PC-3 (cell line): Measurements from ENCODE around the gene ANAPC15. TPM values are rescaled to one million over a fixed set of nuclear protein-coding genes. Genes with fewer than 3 reads are reported as not detected.

Source experiments
- ATAC-seq: fragments of 200-7000 bp; cut with Tn5 transposase; 2 replicates; pipeline ENCODE4 v1.9.1; 2020; ENCODE audit warnings: mild to moderate bottlenecking, moderate library complexity
- BruUV-seq: library from RNA; stranded (reverse); fragments of 400-500 nt; replicated peaks from 2 replicates; lab custom pipeline; 2021; lab: Mats Ljungman, UMichigan
- CTCF ChIA-PET: fragments of 300-600 bp; sonication (Branson Sonifier 250); formaldehyde crosslinking; loops from one replicate; lab custom pipeline; 2022; ENCODE audit warnings: antibody characterized with exemption; lab: Charles Lee
- POLR2A ChIA-PET: fragments of 300-600 bp; sonication (Branson Sonifier 250); formaldehyde crosslinking; loops from one replicate; lab custom pipeline; 2022; ENCODE audit warnings: antibody characterized with exemption; ENCODE audit not compliant: unreplicated experiment; lab: Charles Lee
- DNase-seq: peaks from one replicate; pipeline ENCODE4 v3.0.0-alpha.2; 2015
- H2AFZ ChIP-seq: fragments of 300-600 bp; sonication (generic); 2 replicates; pipeline ENCODE4 v1.6.0; 2016; ENCODE audit warnings: antibody characterized with exemption, low read length
- H3F3A ChIP-seq: fragments of 300-600 bp; sonication (generic); one replicate; pipeline ENCODE4 v1.6.0; 2017; ENCODE audit warnings: antibody characterized with exemption, low read length, control low read depth, mild to moderate bottlenecking; ENCODE audit not compliant: unreplicated experiment
- H3K27ac ChIP-seq: fragments of 300-600 bp; sonication (generic); 2 replicates; pipeline ENCODE4 v1.5.1; 2016; ENCODE audit warnings: mild to moderate bottlenecking, low read length
- H3K27me3 ChIP-seq: fragments of 300-600 bp; sonication (generic); 2 replicates; pipeline ENCODE4 v1.6.1; 2016; ENCODE audit warnings: low read length, mixed read lengths
- H3K36me3 ChIP-seq: fragments of 300-600 bp; sonication (generic); 2 replicates; pipeline ENCODE4 v1.6.1; 2016; ENCODE audit warnings: low read depth, mixed run types, low read length, mixed read lengths
- H3K4me1 ChIP-seq: fragments of 300-600 bp; sonication (generic); 2 replicates; pipeline ENCODE4 v1.5.1; 2016; ENCODE audit warnings: low read length; ENCODE audit not compliant: insufficient read depth
- H3K4me2 ChIP-seq: fragments of 300-600 bp; sonication (generic); 2 replicates; pipeline ENCODE4 v1.6.0; 2016; ENCODE audit warnings: low read length
- H3K4me3 ChIP-seq: fragments of 300-600 bp; sonication (generic); 2 replicates; pipeline ENCODE4 v1.5.1; 2016; ENCODE audit warnings: mild to moderate bottlenecking, low read length, mixed read lengths
- H3K79me2 ChIP-seq: fragments of 300-600 bp; sonication (generic); 2 replicates; pipeline ENCODE4 v1.6.1; 2017; ENCODE audit warnings: low read length, mixed read lengths
- H3K9ac ChIP-seq: fragments of 300-600 bp; sonication (generic); 2 replicates; pipeline ENCODE4 v1.6.0; 2016; ENCODE audit warnings: mild to moderate bottlenecking, low read length
- H3K9me2 ChIP-seq: fragments of 300-600 bp; sonication (generic); replicated peaks from 2 replicates; pipeline ENCODE4 v1.6.1; 2016; ENCODE audit warnings: mixed run types, low read length, mixed read lengths
- H3K9me3 ChIP-seq: fragments of 300-600 bp; sonication (generic); 2 replicates; pipeline ENCODE4 v1.6.1; 2016; ENCODE audit warnings: low read length, mixed read lengths
- H4K20me1 ChIP-seq: fragments of 300-600 bp; sonication (generic); 2 replicates; pipeline ENCODE4 v1.6.1; 2016; ENCODE audit warnings: low read length, mixed read lengths
- CTCF ChIP-seq: fragments of 300-600 bp; sonication (generic); conservative IDR thresholded peaks from 2 replicates; pipeline ENCODE4 v1.5.1; 2017; ENCODE audit warnings: antibody characterized with exemption, low read depth, mild to moderate bottlenecking, low read length
- EZH2 ChIP-seq: fragments of 300-600 bp; sonication (generic); IDR thresholded peaks from one replicate; pipeline ENCODE4 v1.6.1; 2017; ENCODE audit warnings: antibody characterized with exemption, mild to moderate bottlenecking, low read length; ENCODE audit not compliant: unreplicated experiment
- EZH2phosphoT487 ChIP-seq: fragments of 300-600 bp; sonication (generic); IDR thresholded peaks from 2 replicates; pipeline ENCODE4 v1.6.1; 2018; ENCODE audit warnings: mild to moderate bottlenecking, antibody characterized with exemption, low read length, borderline replicate concordance
- intact Hi-C: fragments of 100-400 bp; cut with micrococcal nuclease; formaldehyde crosslinking; loops from 2 replicates; pipeline ENCODE4 v1.9.0; 2023
- microRNA-seq: library from miRNA; unstranded; fragments of <30 nt; microRNA quantifications from one replicate; pipeline ENCODE4 v1.1.0, GENCODE V29; 2020; ENCODE audit not compliant: unreplicated experiment
- total RNA-seq: library from RNA; depleted of rRNA; stranded (reverse); fragments of >200 nt; gene quantifications from 2 replicates; pipeline ENCODE4 v1.2.3, GENCODE V29; 2014; rRNA removed

Gene ANAPC15
- total RNA-seq, 1 experiment from 2014 or later = 65.4 TPM

- CTCF ChIA-PET = no interaction called here
- no peak for ATAC-seq
- no peak overlapping the region for H2AFZ ChIP-seq
- H3K79me2 ChIP-seq = peaks cover 75% of the 10 kb centered on the region
- H3K27ac ChIP-seq = no peak overlapping the region
- no peaks in the 10 kb centered on the region for H3K9me2 ChIP-seq
- H3F3A ChIP-seq = no peaks in the 10 kb centered on the region
- no peak overlapping the region for H3K9ac ChIP-seq
- H4K20me1 ChIP-seq = peaks cover 17% of the 10 kb centered on the region; the same call in 1 of the 2 replicates
- POLR2A ChIA-PET = no interaction called here
- H3K4me1 ChIP-seq = peaks cover 28% of the 10 kb centered on the region
- no TSS peak for BruUV-seq
- no peaks in the 10 kb centered on the region for H3K9me3 ChIP-seq
- TF ChIP-seq EZH2 = no peak
- TF ChIP-seq EZH2phosphoT487 = no peak
- no peak for TF ChIP-seq CTCF
- no peak overlapping the region for H3K4me2 ChIP-seq
- peaks cover 33% of the 10 kb centered on the region; the same call in 1 of the 2 replicates for H3K36me3 ChIP-seq
- intact Hi-C loops = no loop called here
- no peaks in the 10 kb centered on the region for H3K27me3 ChIP-seq
- H3K4me3 ChIP-seq = no peak overlapping the region
- no peak for DNase-seq
Measured at GRCh38 chr11:72066855-72067254, 45.6 kb downstream of the ANAPC15 start.

- Histone ChIP-seq H3K36me3 (peaks cover 22% of the 10 kb centered on the region; the same call in 1 of the 2 replicates), H4K20me1 (0 out of 2 replicates have a peak, but pooled peaks cover 3% of the 10 kb centered on the region), H3F3A (no peaks in the 10 kb centered on the region), H3K4me1 (no peaks in the 10 kb centered on the region), H2AFZ (no peak overlapping the region), H3K27ac (no peak overlapping the region), H3K9ac (no peak overlapping the region), H3K9me3 (no peaks in the 10 kb centered on the region), H3K27me3 (no peaks in the 10 kb centered on the region), H3K9me2 (no peaks in the 10 kb centered on the region), H3K4me3 (no peak overlapping the region), H3K4me2 (no peak overlapping the region), H3K79me2 (peaks cover 46% of the 10 kb centered on the region)
- ChIA-PET CTCF (no interaction called here), POLR2A (no interaction called here)
- intact Hi-C loops = no loop called here
- TF ChIP-seq EZH2 = no peak
- TF ChIP-seq EZH2phosphoT487 = no peak
- TF ChIP-seq CTCF = no peak
- BruUV-seq = no TSS peak
- ATAC-seq = no peak
- DNase-seq = no peak
Measured at GRCh38 chr11:72061739-72062396, 50.6 kb downstream of the ANAPC15 start.

Small RNA genes within 50 kb of the gene (microRNA-seq; reads per million reads assigned to microRNA genes)
- gene MIR3165 = not detected

Other genes with a start within 250 kb of the ANAPC15 start
- not detected in 2 replicates for gene DEFB131B, start 234.2 kb downstream of the ANAPC15 start, total RNA-seq
- gene XNDC1N, start 184.1 kb downstream of the ANAPC15 start, total RNA-seq = 5.0 and 14.0 TPM in 2 replicates
- 37.3 and 40.2 TPM in 2 replicates for gene RNF121, start 183.6 kb downstream of the ANAPC15 start, total RNA-seq
- gene IL18BP, start 113.8 kb downstream of the ANAPC15 start, total RNA-seq = 6.5 and 7.2 TPM in 2 replicates
- gene NUMA1, start 32.2 kb downstream of the ANAPC15 start, total RNA-seq = 145 and 202 TPM in 2 replicates
- 5.8 and 6.6 TPM in 2 replicates for gene LRRC51, start 31.8 kb downstream of the ANAPC15 start, total RNA-seq
- gene LAMTOR1, start 9.4 kb downstream of the ANAPC15 start, total RNA-seq = 160 and 169 TPM in 2 replicates
- not detected in 2 replicates for gene TOMT, start 6.8 kb downstream of the ANAPC15 start, total RNA-seq
- gene FOLR3, start 23.0 kb upstream of the ANAPC15 start, total RNA-seq = not detected in 2 replicates
- 0.36 TPM in 1 of 2 replicates, not detected in the other for gene FOLR1, start 79.4 kb upstream of the ANAPC15 start, total RNA-seq
- gene FOLR2, start 104.1 kb upstream of the ANAPC15 start, total RNA-seq = not detected in 2 replicates
- gene INPPL1, start 112.1 kb upstream of the ANAPC15 start, total RNA-seq = 100 and 121 TPM in 2 replicates
- not detected in 2 replicates for gene PHOX2A, start 131.5 kb upstream of the ANAPC15 start, total RNA-seq